A204.1 (cell line): Measurements from ENCODE around the gene FANCI.

Experiments used
- FAIRE-seq: peaks from 2 replicates; lab custom pipeline; 2012; peaks lifted over from hg19 to GRCh38; lab: Jason Lieb, UNC

Gene FANCI

GRCh38 chr15:89362203-89363101, 118.7 kb downstream of the FANCI start:
- no peak for FAIRE-seq

GRCh38 chr15:89363133-89363532, 119.4 kb downstream of the FANCI start:
- no peak for FAIRE-seq

- no peak for FAIRE-seq
Measured at GRCh38 chr15:89363770-89364169, 120.0 kb downstream of the FANCI start.

- no peak for FAIRE-seq
Measured at GRCh38 chr15:89364341-89364740, 120.6 kb downstream of the FANCI start.

GRCh38 chr15:89364741-89365450, 121.1 kb downstream of the FANCI start:
- no peak for FAIRE-seq

GRCh38 chr15:89365462-89366065, 121.8 kb downstream of the FANCI start:
- no peak for FAIRE-seq
